Measurements from ENCODE around the gene GHRH.

GHRH gene

DNA sequence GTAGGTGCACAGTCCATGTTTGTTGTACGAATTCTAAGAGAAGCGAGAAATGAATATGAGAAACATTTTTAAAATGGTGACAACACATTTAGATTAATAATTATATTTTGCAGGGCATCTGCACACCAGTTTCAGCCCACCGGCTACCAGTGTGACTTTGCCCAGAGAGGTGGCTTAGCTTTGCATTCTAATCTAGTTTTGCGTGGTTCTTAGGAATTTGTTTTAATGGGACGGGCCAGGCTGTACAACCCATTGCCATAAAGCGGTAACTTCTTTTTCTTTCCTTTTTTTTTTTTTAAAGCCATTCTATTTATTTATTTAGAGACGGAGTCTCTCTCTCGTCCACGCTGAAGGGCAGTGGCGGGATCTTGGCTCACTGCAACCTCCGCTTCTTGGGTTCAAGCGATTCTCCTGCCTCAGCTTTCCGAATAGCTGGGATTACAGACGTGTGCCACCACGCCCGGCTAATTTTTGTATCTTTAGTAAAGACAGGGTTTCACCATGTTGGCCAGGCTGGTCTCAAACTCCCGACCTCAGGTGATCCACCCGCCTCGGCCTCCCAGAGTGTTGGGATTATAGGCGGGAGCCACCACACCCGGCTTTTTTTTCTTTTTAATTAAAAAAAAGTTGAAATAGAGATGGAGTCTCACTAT, 28.7 kb upstream of the GHRH start:
- Histone ChIP-seq H3K27me3 (ENCODE audit: low read depth, low read length) (no peaks in the 10 kb centered on the region), H3K4me3 (ENCODE audit: low read length) (peak overlapping the region; percentile 83), H4K20me1 (ENCODE audit: insufficient read depth, low read length) (peaks cover 14% of the 10 kb centered on the region), H3K9ac (ENCODE audit: low read length) (peak overlapping the region; percentile 93), H3K27ac (ENCODE audit: low read length) (peak overlapping the region; percentile 77), H2AFZ (ENCODE audit: low read depth, low read length) (no peak overlapping the region), H3K4me1 (ENCODE audit: low read length) (peaks cover 38% of the 10 kb centered on the region), H3K4me2 (ENCODE audit: low read length) (peak overlapping the region; percentile 71), H3K9me3 (ENCODE audit: insufficient read depth, low read length) (peaks cover 8% of the 10 kb centered on the region; the same call in 1 of the 2 replicates), H3K36me3 (replicated peaks; ENCODE audit: low read depth, low read length) (peaks cover 45% of the 10 kb centered on the region), H3K79me2 (ENCODE audit: low read length) (peaks cover 58% of the 10 kb centered on the region)
- TF ChIP-seq, protein P1, sequence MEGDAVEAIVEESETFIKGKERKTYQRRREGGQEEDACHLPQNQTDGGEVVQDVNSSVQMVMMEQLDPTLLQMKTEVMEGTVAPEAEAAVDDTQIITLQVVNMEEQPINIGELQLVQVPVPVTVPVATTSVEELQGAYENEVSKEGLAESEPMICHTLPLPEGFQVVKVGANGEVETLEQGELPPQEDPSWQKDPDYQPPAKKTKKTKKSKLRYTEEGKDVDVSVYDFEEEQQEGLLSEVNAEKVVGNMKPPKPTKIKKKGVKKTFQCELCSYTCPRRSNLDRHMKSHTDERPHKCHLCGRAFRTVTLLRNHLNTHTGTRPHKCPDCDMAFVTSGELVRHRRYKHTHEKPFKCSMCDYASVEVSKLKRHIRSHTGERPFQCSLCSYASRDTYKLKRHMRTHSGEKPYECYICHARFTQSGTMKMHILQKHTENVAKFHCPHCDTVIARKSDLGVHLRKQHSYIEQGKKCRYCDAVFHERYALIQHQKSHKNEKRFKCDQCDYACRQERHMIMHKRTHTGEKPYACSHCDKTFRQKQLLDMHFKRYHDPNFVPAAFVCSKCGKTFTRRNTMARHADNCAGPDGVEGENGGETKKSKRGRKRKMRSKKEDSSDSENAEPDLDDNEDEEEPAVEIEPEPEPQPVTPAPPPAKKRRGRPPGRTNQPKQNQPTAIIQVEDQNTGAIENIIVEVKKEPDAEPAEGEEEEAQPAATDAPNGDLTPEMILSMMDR (IDR thresholded peaks at IDR 0.05; ENCODE audit: low read depth, low read length) = no peak
- no peak for TF ChIP-seq EZH2phosphoT487 (IDR thresholded peaks at IDR 0.05; ENCODE audit: low read depth)

DNA sequence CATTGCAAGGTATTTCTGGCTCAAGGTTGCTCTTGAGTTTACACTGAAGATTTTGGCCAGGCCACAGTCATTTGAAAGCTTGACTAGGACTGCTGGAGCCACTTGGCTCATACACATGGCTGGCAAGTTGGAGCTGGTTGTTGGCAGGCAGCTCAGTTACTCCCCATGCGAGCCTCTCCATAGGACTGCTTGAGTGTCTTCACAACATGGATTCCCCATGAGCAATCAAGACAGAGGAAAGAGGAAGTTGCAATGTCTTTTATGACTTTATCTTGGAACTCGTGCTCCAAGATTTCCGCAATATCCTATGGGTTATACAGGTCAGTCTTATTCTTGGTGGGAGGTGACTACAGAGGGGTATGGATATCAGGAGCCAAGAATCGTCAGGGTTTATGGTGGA, 26.5 kb upstream of the GHRH start:
- TF ChIP-seq, protein P1 (IDR thresholded peaks at IDR 0.05; ENCODE audit: low read depth, low read length) = no peak
- TF ChIP-seq EZH2phosphoT487 (IDR thresholded peaks at IDR 0.05; ENCODE audit: low read depth) = no peak
- H2AFZ ChIP-seq (ENCODE audit: low read depth, low read length) = no peak overlapping the region
- no peaks in the 10 kb centered on the region for H4K20me1 ChIP-seq (ENCODE audit: insufficient read depth, low read length)
- H3K4me1 ChIP-seq (ENCODE audit: low read length) = peaks cover 23% of the 10 kb centered on the region
- no peak overlapping the region for H3K27ac ChIP-seq (ENCODE audit: low read length)
- no peak overlapping the region; the same call in 1 of the 2 replicates for H3K4me2 ChIP-seq (ENCODE audit: low read length)
- no peak overlapping the region for H3K4me3 ChIP-seq (ENCODE audit: low read length)
- H3K9ac ChIP-seq (ENCODE audit: low read length) = no peak overlapping the region
- H3K9me3 ChIP-seq (ENCODE audit: insufficient read depth, low read length) = no peaks in the 10 kb centered on the region
- H3K27me3 ChIP-seq (ENCODE audit: low read depth, low read length) = no peaks in the 10 kb centered on the region
- peaks cover 36% of the 10 kb centered on the region for H3K79me2 ChIP-seq (ENCODE audit: low read length)
- peaks cover 24% of the 10 kb centered on the region for H3K36me3 ChIP-seq (replicated peaks; ENCODE audit: low read depth, low read length)

DNA sequence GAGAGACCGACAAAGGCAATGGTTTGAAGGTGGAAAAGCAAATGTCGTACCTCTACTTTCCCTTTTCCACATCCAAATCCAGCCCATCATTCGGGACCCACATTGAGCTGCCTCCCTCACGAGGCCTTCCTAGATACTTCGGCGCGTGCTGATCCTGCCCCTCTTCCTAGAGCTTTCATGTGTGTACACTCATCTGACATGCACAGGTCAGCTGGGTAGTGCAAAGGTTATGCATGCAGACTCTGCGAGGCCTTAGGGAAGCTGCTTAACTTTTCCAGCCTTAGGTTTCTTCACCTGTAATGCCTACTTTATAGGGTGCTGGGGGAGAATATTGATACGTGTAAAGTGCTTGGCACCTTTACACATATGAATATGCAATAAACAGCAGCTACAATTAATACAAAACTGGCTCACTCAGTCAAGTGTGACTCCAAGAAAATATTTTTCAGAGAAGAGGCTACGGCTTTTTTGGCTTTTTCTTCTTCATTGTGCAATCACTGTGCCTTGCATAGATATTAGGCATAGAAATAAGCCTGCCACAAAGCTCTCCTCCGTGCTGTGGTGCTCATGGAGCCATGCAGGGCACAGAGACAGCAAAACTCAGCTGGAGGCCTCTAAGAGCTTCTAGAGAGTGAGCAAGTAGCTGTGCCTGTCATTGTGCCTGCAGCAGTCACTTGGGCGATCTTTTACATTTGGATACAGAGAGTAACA, 24.2 kb upstream of the GHRH start:
- no peaks in the 10 kb centered on the region for H4K20me1 ChIP-seq (ENCODE audit: insufficient read depth, low read length)
- peaks cover 14% of the 10 kb centered on the region for H3K79me2 ChIP-seq (ENCODE audit: low read length)
- no peak overlapping the region for H3K9ac ChIP-seq (ENCODE audit: low read length)
- no peaks in the 10 kb centered on the region for H3K9me3 ChIP-seq (ENCODE audit: insufficient read depth, low read length)
- no peak for TF ChIP-seq EZH2phosphoT487 (IDR thresholded peaks at IDR 0.05; ENCODE audit: low read depth)
- TF ChIP-seq, protein P1 (IDR thresholded peaks at IDR 0.05; ENCODE audit: low read depth, low read length) = no peak
- H3K4me2 ChIP-seq (ENCODE audit: low read length) = no peak overlapping the region
- H3K27ac ChIP-seq (ENCODE audit: low read length) = no peak overlapping the region
- peaks cover 2% of the 10 kb centered on the region for H3K36me3 ChIP-seq (replicated peaks; ENCODE audit: low read depth, low read length)
- peaks cover 11% of the 10 kb centered on the region for H3K4me1 ChIP-seq (ENCODE audit: low read length)
- no peak overlapping the region for H2AFZ ChIP-seq (ENCODE audit: low read depth, low read length)
- no peaks in the 10 kb centered on the region for H3K27me3 ChIP-seq (ENCODE audit: low read depth, low read length)
- H3K4me3 ChIP-seq (ENCODE audit: low read length) = no peak overlapping the region

DNA sequence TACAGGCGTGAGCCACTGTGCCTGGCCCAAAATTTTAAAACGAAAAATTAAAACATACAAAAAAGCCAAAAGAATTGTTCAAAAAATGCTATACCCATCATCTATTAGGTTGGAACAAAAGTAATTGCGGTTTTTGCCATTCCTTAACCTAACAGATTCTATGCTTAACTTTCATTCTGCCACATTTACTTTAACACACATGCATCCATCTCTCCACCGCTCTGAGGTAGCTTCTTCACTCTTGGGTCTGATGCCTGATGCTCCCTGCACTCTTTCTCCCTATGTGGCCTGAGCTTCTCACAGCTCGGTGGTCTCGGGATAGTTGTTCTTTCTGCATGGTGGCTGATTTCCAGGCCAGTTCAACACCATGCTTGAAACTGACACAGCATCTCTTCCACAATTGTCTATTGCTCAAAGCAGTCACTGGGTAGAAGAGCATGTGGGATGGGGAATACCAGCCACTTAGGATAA, 23.1 kb upstream of the GHRH start:
- no peak overlapping the region for H3K27ac ChIP-seq (ENCODE audit: low read length)
- H3K4me3 ChIP-seq (ENCODE audit: low read length) = no peak overlapping the region
- peaks cover 3% of the 10 kb centered on the region for H3K79me2 ChIP-seq (ENCODE audit: low read length)
- H4K20me1 ChIP-seq (ENCODE audit: insufficient read depth, low read length) = no peaks in the 10 kb centered on the region
- H3K27me3 ChIP-seq (ENCODE audit: low read depth, low read length) = no peaks in the 10 kb centered on the region
- no peaks in the 10 kb centered on the region for H3K9me3 ChIP-seq (ENCODE audit: insufficient read depth, low read length)
- no peaks in the 10 kb centered on the region for H3K36me3 ChIP-seq (replicated peaks; ENCODE audit: low read depth, low read length)
- H3K4me2 ChIP-seq (ENCODE audit: low read length) = no peak overlapping the region
- H3K9ac ChIP-seq (ENCODE audit: low read length) = no peak overlapping the region
- TF ChIP-seq EZH2phosphoT487 (IDR thresholded peaks at IDR 0.05; ENCODE audit: low read depth) = no peak
- TF ChIP-seq, protein P1 (IDR thresholded peaks at IDR 0.05; ENCODE audit: low read depth, low read length) = no peak
- H2AFZ ChIP-seq (ENCODE audit: low read depth, low read length) = no peak overlapping the region
- peaks cover 8% of the 10 kb centered on the region for H3K4me1 ChIP-seq (ENCODE audit: low read length)
